Measurements from ENCODE around the gene EFNB3. TPM values are rescaled to one million over a fixed set of nuclear protein-coding genes. Genes with fewer than 3 reads are reported as not detected.
A peak's percentile ranks its signal among the peaks of the same experiment; 100 is the strongest.

Gene EFNB3
- polyA plus RNA-seq, 1 donor: 7.4 TPM

DNA sequence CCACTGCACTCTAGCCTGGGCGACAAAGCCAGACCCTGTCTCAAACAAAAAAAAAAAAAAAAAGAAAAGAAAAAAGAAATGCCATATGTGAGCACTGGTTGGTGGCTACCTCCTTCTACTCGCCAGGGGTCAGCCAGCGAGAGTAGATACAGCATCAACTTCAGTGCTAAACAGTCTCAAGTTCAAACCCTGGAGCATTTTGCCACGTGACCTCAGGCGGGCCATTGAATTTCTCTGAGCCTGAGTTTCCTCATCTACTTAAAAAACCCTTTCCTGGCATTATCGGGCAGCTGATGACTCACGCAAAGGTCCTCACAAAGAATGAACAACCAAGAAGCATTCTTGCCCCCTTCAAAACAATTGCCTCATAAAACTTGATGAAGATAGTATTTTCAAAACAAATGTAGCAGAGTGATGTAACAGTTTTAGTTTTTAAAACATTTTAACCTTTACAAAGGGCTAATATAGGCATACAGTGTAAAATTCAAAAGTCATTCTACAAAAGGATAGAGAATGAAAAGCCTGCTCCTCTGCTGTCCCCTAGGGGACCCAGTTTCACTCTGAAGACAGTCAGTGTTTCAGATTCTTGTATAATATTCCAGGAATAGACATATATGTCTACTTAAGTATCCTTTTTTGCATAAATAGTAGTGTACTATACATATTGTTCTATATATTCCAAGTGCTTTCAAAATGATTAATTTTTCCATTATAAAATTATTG lies 40.9 kb downstream of the EFNB3 start:
- DNase-seq: no peak
- Histone ChIP-seq H3K27ac (ENCODE audit: low read length) (no peak overlapping the region), H3K4me1 (ENCODE audit: control insufficient read depth, insufficient read depth, low read length) (peaks cover 2% of the 10 kb centered on the region), H3K36me3 (ENCODE audit: control insufficient read depth, insufficient read depth, low read length) (no peaks in the 10 kb centered on the region), H3K27me3 (ENCODE audit: control insufficient read depth, insufficient read depth, low read length) (peaks cover 4% of the 10 kb centered on the region), H3K9me3 (ENCODE audit: control insufficient read depth, low read depth, low read length) (no peaks in the 10 kb centered on the region), H3K4me3 (ENCODE audit: low read length) (no peak overlapping the region)
- no CpG with 5 or more reads among the region's 7 CpGs for WGBS (ENCODE audit: insufficient coverage, low lambda C conversion rate)

DNA sequence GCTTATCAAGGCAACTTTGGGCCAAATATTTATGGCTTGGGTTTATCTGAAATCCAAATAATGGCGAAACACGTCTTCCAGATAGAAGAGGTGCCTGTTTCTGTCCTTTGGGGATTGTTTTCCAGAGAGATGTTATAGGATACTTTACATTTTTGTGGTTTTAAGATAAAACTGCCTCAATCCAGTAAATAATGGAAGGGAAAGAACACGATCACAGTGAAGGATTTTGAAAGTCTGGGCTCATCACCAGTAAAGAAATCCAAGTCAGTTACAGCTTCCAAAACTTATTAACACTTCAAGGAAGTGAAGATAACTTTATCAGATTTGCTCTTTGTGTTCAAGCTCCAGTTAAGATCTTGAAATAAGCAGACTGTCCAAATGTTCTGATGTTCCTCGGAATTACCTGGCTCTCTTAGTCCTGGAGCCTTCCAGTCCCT lies 42.7 kb downstream of the EFNB3 start:
- Histone ChIP-seq H3K27ac (ENCODE audit: low read length) (no peak overlapping the region), H3K27me3 (ENCODE audit: control insufficient read depth, insufficient read depth, low read length) (peaks cover 4% of the 10 kb centered on the region), H3K4me1 (ENCODE audit: control insufficient read depth, insufficient read depth, low read length) (peaks cover 2% of the 10 kb centered on the region), H3K4me3 (ENCODE audit: low read length) (no peak overlapping the region), H3K36me3 (ENCODE audit: control insufficient read depth, insufficient read depth, low read length) (no peaks in the 10 kb centered on the region), H3K9me3 (ENCODE audit: control insufficient read depth, low read depth, low read length) (no peaks in the 10 kb centered on the region)
- DNase-seq: no peak
- WGBS (ENCODE audit: insufficient coverage, low lambda C conversion rate): no CpG with 5 or more reads among the region's 4 CpGs

DNA sequence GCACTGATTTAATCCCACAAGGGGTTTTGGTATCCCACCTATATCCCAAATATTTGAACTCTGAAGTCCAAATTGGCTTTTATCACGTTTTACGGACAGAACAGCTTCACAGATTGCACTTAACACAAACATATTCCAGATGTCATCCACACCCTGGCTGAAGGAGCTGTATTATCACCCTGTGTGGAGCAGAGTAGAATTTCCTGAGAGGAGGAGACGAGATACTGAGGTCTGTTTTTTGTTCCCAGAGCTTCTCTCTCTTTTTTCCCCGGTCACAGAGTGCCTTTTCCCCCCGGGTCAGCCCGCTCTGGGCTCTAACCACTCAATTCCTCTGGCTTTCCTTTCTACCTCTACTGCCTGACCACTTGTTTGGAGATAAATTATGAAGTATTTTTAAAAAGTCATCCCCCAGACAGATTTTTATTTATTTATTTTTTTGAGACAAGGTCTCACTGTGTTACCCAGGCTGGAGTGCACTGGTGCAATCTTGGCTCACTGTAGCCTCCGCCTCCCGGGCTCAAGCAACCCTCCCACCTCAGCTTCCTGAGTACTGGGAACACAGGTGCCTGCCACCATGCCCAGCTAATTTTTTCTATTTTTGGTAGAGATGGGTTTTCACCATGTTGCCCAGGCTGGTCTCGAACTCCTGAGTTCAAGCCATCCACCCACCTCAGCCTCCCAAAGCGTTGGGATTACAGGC lies 43.2 kb downstream of the EFNB3 start:
- Histone ChIP-seq H3K36me3 (ENCODE audit: control insufficient read depth, insufficient read depth, low read length) (no peaks in the 10 kb centered on the region), H3K4me3 (ENCODE audit: low read length) (no peak overlapping the region), H3K9me3 (ENCODE audit: control insufficient read depth, low read depth, low read length) (no peaks in the 10 kb centered on the region), H3K27me3 (ENCODE audit: control insufficient read depth, insufficient read depth, low read length) (peaks cover 4% of the 10 kb centered on the region), H3K27ac (ENCODE audit: low read length) (no peak overlapping the region), H3K4me1 (ENCODE audit: control insufficient read depth, insufficient read depth, low read length) (peaks cover 2% of the 10 kb centered on the region)
- WGBS (ENCODE audit: insufficient coverage, low lambda C conversion rate): 8% methylated on average over 2 of the region's 10 CpGs
- no peak for DNase-seq

DNA sequence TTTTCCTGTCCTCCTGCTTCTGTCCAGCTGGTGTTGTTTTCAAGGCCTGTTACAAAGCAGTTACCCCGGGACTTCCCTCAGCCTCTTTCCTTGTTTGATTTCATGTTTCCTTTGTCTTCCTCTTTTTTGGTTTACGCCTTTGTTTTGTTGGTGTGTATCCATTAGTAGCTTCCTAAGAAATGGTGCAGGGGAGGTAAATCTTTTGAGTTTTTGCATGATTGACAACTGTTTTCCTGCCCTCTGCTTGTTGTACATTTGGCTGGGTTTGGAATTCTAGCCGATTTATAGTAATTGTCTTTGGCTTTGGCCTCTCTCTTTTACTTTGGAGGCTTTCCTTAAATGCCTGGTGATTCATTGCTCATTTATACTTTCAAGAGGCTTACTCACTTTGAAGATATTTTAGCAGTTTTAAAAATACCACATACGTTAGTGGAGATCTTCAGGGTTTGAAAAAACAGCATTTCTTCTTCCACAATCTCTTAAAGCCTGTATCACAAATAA lies 45.4 kb downstream of the EFNB3 start:
- DNase-seq: no peak
- WGBS (ENCODE audit: insufficient coverage, low lambda C conversion rate): 77% methylated on average over 2 of the region's 4 CpGs
- Histone ChIP-seq H3K9me3 (ENCODE audit: control insufficient read depth, low read depth, low read length) (no peaks in the 10 kb centered on the region), H3K27ac (ENCODE audit: low read length) (no peak overlapping the region), H3K27me3 (ENCODE audit: control insufficient read depth, insufficient read depth, low read length) (peaks cover 4% of the 10 kb centered on the region), H3K36me3 (ENCODE audit: control insufficient read depth, insufficient read depth, low read length) (no peaks in the 10 kb centered on the region), H3K4me3 (ENCODE audit: low read length) (no peak overlapping the region), H3K4me1 (ENCODE audit: control insufficient read depth, insufficient read depth, low read length) (peaks cover 2% of the 10 kb centered on the region)

DNA sequence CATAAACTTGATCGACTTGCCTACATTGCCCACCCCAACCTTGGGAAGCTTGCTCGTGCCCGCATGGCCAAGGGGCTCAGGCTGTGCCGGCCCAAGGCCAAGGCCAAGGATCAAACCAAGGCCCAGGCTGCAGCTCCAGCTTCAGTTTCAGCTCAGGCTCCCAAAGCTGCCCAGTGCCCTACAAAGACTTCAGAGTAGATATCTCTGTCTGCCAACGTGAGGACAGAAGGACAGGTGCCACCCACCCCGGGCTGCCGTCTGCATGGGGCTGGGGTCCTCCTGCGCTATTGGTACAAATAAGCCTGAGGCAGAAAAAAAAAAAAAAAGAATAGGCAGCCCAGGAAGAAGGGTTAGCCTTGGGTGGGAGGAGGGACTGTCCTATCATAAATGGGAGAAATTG lies 49.7 kb downstream of the EFNB3 start:
- no peaks in the 10 kb centered on the region for H3K27me3 ChIP-seq (ENCODE audit: control insufficient read depth, insufficient read depth, low read length)
- no peak overlapping the region for H3K4me3 ChIP-seq (ENCODE audit: low read length)
- no peaks in the 10 kb centered on the region for H3K4me1 ChIP-seq (ENCODE audit: control insufficient read depth, insufficient read depth, low read length)
- no peak overlapping the region for H3K27ac ChIP-seq (ENCODE audit: low read length)
- H3K9me3 ChIP-seq (ENCODE audit: control insufficient read depth, low read depth, low read length): no peaks in the 10 kb centered on the region
- no CpG with 5 or more reads among the region's 8 CpGs for WGBS (ENCODE audit: insufficient coverage, low lambda C conversion rate)
- no peak for DNase-seq
- H3K36me3 ChIP-seq (ENCODE audit: control insufficient read depth, insufficient read depth, low read length): no peaks in the 10 kb centered on the region

DNA sequence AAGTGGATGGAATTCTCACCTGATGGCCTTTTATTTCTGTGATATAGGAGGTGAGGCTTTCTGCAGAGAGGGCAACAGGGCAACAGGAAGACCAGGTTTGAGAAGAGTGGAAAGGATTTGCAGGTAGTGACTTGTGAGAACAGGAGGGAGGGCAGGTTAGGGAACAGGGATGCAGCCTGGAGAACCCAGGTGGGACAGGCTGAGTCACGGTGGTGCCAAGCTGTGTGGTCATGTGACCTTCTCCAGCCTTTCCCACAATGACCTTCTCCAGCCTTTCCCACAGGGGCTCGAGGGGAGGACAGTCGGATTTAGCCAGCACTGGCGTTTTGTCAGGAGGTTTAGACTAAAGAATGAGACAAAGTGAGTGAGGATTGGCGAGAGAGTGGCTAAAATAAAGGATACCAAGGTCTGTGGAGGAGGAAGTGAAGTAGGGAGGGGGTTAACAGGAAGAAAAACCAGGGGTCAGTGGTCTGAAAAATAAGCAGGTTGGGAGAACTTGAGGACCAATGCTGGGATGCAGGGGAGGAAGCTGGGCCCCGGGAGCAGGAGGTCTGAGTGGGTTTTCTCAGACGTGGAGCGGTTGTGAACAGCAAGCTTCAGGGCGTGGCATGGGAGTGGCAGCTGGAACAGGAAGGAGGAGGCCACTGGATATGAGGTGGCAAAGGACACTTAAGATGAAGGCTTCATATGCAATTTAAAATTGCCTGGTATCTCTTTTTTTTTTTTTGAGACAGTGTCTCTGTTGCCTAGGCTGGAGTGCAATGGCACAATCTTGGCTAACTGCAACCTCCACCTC lies 50.3 kb downstream of the EFNB3 start:
- DNase-seq: peak in 1 of 2 donors; percentile 29
- no peaks in the 10 kb centered on the region for H3K27me3 ChIP-seq (ENCODE audit: control insufficient read depth, insufficient read depth, low read length)
- H3K27ac ChIP-seq (ENCODE audit: low read length): no peak overlapping the region
- WGBS (ENCODE audit: insufficient coverage, low lambda C conversion rate): 83% methylated on average over 1 of the region's 9 CpGs
- H3K9me3 ChIP-seq (ENCODE audit: control insufficient read depth, low read depth, low read length): no peaks in the 10 kb centered on the region
- H3K36me3 ChIP-seq (ENCODE audit: control insufficient read depth, insufficient read depth, low read length): no peaks in the 10 kb centered on the region
- no peaks in the 10 kb centered on the region for H3K4me1 ChIP-seq (ENCODE audit: control insufficient read depth, insufficient read depth, low read length)
- H3K4me3 ChIP-seq (ENCODE audit: low read length): no peak overlapping the region

DNA sequence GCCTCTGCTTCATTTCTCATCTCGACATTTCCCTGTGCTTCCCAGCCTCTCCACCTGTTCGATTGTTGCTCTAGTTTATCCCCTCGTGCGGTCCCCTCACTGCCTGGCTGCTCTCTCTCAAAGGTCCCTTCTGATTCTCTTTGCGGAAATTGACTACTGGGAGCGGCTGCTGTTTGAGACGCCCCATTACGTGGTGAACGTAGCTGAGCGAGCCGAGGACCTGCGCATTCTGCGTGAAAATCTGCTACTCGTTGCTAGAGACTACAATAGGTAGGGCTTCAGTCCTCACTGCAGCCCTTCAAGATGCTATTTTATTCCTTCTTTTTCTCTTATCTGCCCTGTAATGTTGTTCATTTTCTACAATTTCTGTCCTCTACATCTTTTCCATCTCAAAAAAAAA lies 52.0 kb downstream of the EFNB3 start:
- 100% methylated on average over 1 of the region's 14 CpGs for WGBS (ENCODE audit: insufficient coverage, low lambda C conversion rate)
- Histone ChIP-seq H3K4me1 (ENCODE audit: control insufficient read depth, insufficient read depth, low read length) (no peaks in the 10 kb centered on the region), H3K4me3 (ENCODE audit: low read length) (no peak overlapping the region), H3K9me3 (ENCODE audit: control insufficient read depth, low read depth, low read length) (no peaks in the 10 kb centered on the region), H3K36me3 (ENCODE audit: control insufficient read depth, insufficient read depth, low read length) (no peaks in the 10 kb centered on the region), H3K27me3 (ENCODE audit: control insufficient read depth, insufficient read depth, low read length) (no peaks in the 10 kb centered on the region), H3K27ac (ENCODE audit: low read length) (no peak overlapping the region)
- no peak for DNase-seq

Other genes with a start within 250 kb of the EFNB3 start
- gene ZBTB4, start 225.6 kb upstream of the EFNB3 start, polyA plus RNA-seq: 65.6 TPM
- 0.52 TPM for gene SLC35G6, start 223.8 kb upstream of the EFNB3 start, polyA plus RNA-seq
- 98.7 TPM for gene POLR2A, start 220.8 kb upstream of the EFNB3 start, polyA plus RNA-seq
- gene TNFSF12, start 156.1 kb upstream of the EFNB3 start, polyA plus RNA-seq: 32.7 TPM
- gene TNFSF13, start 146.5 kb upstream of the EFNB3 start, polyA plus RNA-seq: 23.4 TPM
- gene SENP3, start 143.3 kb upstream of the EFNB3 start, polyA plus RNA-seq: 47.7 TPM
- gene CD68, start 125.6 kb upstream of the EFNB3 start, polyA plus RNA-seq: 512 TPM
- gene MPDU1, start 121.3 kb upstream of the EFNB3 start, polyA plus RNA-seq: 105 TPM
- 2.0 TPM for gene SOX15, start 115.1 kb upstream of the EFNB3 start, polyA plus RNA-seq
- gene FXR2, start 90.3 kb upstream of the EFNB3 start, polyA plus RNA-seq: 28.2 TPM
- gene SAT2, start 77.4 kb upstream of the EFNB3 start, polyA plus RNA-seq: 327 TPM
- gene SHBG, start 75.1 kb upstream of the EFNB3 start, polyA plus RNA-seq: 23.6 TPM
- 4.8 TPM for gene ATP1B2, start 54.3 kb upstream of the EFNB3 start, polyA plus RNA-seq
- 49.7 TPM for gene TP53, start 17.7 kb upstream of the EFNB3 start, polyA plus RNA-seq
- 7.9 TPM for gene WRAP53, start 16.7 kb upstream of the EFNB3 start, polyA plus RNA-seq
- 0.09 TPM for gene DNAH2, start 12.5 kb downstream of the EFNB3 start, polyA plus RNA-seq
- gene KDM6B, start 129.0 kb downstream of the EFNB3 start, polyA plus RNA-seq: 24.9 TPM
- gene TMEM88, start 149.9 kb downstream of the EFNB3 start, polyA plus RNA-seq: 10.4 TPM
- 50.7 TPM for gene NAA38, start 152.4 kb downstream of the EFNB3 start, polyA plus RNA-seq
- gene CYB5D1, start 152.8 kb downstream of the EFNB3 start, polyA plus RNA-seq: 13.8 TPM
- 73.8 TPM for gene CHD3, start 183.6 kb downstream of the EFNB3 start, polyA plus RNA-seq
- 3.7 TPM for gene RNF227, start 211.1 kb downstream of the EFNB3 start, polyA plus RNA-seq
- 5.3 TPM for gene KCNAB3, start 224.7 kb downstream of the EFNB3 start, polyA plus RNA-seq
- gene TRAPPC1, start 226.7 kb downstream of the EFNB3 start, polyA plus RNA-seq: 101 TPM
- 30.1 TPM for gene CNTROB, start 227.0 kb downstream of the EFNB3 start, polyA plus RNA-seq